LNCAP (cell line): ENCODE data around the gene NCLN.

Experiments
- TF ChIP-seq, protein P1 (sequence below): fragments of 450-650 bp; IDR thresholded peaks from 2 replicates; pipeline ENCODE4 v1.5.1; 2017; ENCODE audit warnings: mild to moderate bottlenecking

NCLN gene

DNA sequence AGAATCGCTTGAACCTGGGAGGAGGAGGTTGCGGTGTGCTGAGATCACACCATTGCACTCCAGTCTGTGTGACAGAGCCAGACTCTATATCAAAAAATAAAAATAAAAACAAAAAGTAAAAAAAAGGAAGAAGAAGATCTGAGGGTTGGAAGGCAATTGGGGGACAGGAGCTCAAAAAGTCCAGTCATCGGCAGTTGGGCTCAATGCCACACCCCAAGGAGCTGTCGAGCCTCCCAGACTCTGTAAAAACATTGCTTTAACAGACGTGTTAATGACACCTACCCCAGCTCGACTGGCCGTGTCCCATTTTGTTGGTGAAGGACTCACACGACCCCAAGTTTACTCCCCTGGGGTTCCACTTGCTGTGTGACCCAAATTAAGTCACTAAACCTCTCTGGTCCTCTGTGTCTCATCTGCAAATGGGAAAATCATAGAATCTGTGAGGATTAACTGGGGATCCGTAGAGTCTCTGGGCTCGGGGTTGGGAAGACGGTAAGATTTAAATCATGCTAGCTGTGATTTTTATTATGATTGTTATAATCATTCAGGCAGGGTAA is 42.9 kb upstream of the NCLN start:
- TF ChIP-seq, protein P1, sequence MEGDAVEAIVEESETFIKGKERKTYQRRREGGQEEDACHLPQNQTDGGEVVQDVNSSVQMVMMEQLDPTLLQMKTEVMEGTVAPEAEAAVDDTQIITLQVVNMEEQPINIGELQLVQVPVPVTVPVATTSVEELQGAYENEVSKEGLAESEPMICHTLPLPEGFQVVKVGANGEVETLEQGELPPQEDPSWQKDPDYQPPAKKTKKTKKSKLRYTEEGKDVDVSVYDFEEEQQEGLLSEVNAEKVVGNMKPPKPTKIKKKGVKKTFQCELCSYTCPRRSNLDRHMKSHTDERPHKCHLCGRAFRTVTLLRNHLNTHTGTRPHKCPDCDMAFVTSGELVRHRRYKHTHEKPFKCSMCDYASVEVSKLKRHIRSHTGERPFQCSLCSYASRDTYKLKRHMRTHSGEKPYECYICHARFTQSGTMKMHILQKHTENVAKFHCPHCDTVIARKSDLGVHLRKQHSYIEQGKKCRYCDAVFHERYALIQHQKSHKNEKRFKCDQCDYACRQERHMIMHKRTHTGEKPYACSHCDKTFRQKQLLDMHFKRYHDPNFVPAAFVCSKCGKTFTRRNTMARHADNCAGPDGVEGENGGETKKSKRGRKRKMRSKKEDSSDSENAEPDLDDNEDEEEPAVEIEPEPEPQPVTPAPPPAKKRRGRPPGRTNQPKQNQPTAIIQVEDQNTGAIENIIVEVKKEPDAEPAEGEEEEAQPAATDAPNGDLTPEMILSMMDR, result no peak

DNA sequence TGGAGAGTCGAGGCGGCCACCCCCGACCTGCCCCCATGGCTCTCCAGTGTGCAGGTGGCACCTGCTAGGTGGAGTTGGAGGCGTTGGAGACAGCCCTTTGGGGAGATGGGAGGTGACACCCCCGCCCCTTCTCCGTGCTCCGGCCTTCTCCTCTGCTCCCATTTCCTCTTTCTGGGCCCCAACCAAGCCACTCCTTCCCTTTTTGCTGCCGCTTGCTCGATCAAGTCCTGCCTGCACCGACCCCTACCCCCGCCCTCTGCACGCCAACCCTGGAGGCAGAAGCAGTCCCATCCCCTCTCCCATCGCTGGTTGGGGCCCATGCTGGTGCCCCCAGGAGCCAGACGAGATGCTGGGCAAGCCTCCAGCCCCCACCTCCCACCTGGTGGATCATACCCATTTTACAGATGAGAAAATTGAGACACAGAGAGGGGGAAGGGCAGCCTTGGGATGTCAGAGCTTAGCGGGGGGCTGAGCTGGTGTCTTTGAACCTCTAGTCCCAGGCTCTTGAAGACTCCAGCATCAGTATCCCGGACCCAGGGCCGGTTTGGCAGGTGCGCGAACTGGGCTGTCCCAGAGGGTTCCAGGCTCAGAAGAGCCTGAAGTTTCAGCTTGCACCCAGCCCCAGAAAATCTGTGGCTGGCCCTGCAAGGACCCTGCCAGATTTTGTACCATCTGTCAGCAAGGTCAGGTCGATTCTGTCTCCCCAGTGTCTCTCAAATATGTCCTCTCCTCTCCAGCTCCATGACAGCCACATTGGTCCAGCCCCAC is 39.6 kb upstream of the NCLN start:
- TF ChIP-seq, protein P1, result no peak

DNA sequence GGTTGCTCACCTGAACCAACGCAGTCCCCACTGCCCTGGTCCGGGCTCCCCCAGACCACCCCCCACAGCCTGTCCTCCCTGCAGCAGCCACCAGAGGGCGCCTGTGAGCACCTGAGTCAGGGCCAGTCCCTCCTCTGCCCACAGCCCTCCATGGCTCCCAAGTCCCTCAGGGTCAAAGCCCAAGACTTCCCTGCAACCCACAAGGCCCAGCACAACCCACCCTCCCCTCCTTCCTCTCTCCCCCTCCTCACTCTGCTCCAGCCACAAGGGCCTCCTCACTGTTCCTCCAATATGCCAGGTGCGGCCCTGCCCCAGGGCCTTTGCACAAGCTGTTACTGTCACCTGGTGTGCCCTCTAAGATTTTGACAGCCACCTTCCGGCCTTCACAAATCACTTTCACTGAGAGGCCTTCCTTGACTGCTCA is 39.0 kb upstream of the NCLN start:
- TF ChIP-seq, protein P1, result peak; percentile 59

DNA sequence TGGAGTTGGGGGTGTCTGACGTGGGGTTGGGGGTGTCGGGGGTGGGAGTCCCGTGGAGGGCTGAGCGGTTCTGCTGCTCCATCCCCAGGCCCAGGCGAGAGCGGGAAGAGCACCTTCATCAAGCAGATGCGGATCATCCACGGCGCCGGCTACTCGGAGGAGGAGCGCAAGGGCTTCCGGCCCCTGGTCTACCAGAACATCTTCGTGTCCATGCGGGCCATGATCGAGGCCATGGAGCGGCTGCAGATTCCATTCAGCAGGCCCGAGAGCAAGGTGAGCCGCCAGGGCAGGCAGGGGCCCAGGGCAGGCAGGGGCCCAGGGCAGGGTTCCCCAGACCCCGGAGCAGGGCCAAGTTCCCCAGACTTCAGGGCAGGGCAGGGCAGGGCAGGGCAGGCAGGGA is 37.2 kb upstream of the NCLN start:
- TF ChIP-seq, protein P1, result no peak

DNA sequence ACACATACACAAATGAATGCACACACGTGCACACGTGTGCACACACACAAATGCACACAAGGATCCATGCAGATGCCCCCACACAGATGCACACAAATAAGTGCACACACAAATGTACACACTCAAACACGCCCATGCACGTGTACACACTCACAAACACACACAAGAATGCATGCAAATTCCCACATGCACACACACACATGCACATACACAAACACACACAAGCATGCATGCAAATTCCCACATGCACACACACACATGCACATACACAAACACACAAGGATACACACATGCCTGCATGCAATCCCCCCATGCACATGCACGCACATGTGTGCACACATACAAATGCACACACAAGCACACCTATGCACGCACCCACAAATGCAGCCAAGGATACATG is 36.6 kb upstream of the NCLN start:
- TF ChIP-seq, protein P1, result no peak

DNA sequence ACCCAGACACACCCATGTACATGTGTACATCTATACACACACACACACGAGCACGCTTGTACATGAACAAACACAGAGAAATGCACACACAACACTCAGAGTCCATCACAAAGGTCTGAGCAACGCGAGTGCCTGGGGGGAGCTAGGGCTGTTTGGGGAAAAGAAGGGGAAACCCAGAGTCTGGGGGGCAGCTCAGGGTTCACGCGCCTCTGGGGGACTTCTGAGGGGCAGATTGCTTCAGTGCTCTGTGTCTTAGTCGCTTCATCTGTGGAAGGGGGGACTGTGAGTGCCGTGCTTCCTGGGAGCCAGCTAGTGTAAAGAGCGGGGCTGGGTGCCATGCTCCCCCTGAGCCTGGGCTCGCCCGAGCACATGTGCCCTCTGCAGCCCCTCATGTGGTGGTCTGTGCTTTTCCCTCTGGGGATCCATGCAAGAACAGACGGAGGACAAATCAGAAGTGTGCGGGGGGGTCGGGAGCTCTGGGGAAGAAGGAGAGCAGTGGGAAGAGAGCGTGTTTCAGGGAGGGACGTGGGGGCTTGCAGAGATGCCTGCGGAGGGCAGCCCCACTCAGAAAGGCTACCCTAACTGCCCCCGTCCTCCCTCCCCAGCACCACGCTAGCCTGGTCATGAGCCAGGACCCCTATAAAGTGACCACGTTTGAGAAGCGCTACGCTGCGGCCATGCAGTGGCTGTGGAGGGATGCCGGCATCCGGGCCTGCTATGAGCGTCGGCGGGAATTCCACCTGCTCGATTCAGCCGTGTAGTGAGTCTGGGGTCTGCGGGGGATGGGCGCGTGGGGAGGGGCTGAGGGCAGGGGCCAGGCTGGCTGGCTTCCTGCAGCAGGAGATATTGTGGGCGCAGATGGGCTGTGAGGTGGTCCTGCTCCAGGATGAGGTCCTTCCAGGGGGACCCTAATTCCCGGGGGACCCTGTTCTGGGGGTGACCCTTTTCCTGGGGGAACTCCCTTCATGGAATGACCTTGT is 35.9 kb upstream of the NCLN start:
- TF ChIP-seq, protein P1, result no peak

DNA sequence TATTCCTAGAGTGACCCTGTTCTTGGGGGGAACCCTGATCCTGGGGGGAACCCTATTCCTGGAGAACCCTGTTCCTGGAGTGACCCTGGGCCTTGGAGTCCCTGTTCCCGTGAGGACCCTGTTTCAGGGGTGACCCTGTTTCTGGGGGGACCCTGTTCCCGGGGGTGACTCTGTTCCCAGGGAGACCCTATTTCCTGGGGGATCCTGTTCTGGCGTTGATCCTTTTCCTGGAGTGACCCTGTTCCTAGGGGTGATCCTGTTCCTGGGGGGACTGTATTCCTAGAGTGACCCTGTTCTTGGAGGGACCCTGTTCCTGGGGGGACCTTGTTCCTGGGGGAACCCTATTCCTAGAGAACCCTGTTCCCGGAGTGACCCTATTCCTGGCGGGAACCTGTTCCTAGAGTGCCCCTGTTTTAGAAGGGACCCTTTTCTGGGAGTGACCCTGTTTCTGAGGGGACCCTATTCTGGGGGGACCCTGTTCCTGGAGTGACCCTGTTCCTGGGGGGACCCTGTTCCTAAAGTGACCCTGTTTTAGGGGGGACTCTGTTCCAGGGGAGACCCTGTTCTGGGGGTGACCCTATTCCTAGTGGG is 34.9 kb upstream of the NCLN start:
- TF ChIP-seq, protein P1, result no peak
